OCI-LY1 (cell line): ENCODE measurements around the gene IRF2.
A peak's percentile ranks its signal among the peaks of the same experiment; 100 is the strongest.

Experiments
- H2AFZ ChIP-seq: fragments of 200-600 bp; sonication (generic), shearing (Covaris generic); 2 replicates; pipeline ENCODE4 v1.6.0; 2014; ENCODE audit warnings: antibody characterized with exemption, mild to moderate bottlenecking, low read length
- H3F3A ChIP-seq: fragments of 200-600 bp; sonication (generic), shearing (Covaris generic); 2 replicates; pipeline ENCODE4 v1.6.0; 2014; ENCODE audit warnings: mild to moderate bottlenecking, antibody characterized with exemption, low read length, moderate library complexity; ENCODE audit not compliant: insufficient read depth
- H3K27ac ChIP-seq: fragments of 200-600 bp; sonication (generic); 2 replicates; pipeline ENCODE4 v1.5.1; 2014; ENCODE audit warnings: low read length, mixed run types, mild to moderate bottlenecking, low read depth; ENCODE audit not compliant: poor library complexity, severe bottlenecking
- H3K27me3 ChIP-seq: fragments of 200-600 bp; sonication (generic); 2 replicates; pipeline ENCODE4 v1.6.0; 2014; ENCODE audit warnings: antibody characterized with exemption, mild to moderate bottlenecking, low read length, moderate library complexity; ENCODE audit not compliant: insufficient read depth
- H3K36me3 ChIP-seq: fragments of 200-600 bp; sonication (generic); 2 replicates; pipeline ENCODE4 v1.6.1; 2014; ENCODE audit warnings: mild to moderate bottlenecking, antibody characterized with exemption, low read length, moderate library complexity, mixed read lengths; ENCODE audit not compliant: insufficient read depth
- H3K4me1 ChIP-seq: fragments of 200-600 bp; sonication (generic); 2 replicates; pipeline ENCODE4 v1.5.1; 2014; ENCODE audit warnings: mild to moderate bottlenecking, low read length, moderate library complexity; ENCODE audit not compliant: insufficient read depth, severe bottlenecking
- H3K4me2 ChIP-seq: fragments of 200-600 bp; sonication (generic), shearing (Covaris generic); 2 replicates; pipeline ENCODE4 v1.6.1; 2014; ENCODE audit warnings: low read length
- H3K4me3 ChIP-seq: fragments of 200-600 bp; sonication (generic); 2 replicates; pipeline ENCODE4 v1.5.1; 2014; ENCODE audit warnings: low read length, low read depth, mild to moderate bottlenecking, mixed read lengths; ENCODE audit not compliant: poor library complexity, severe bottlenecking
- H3K79me2 ChIP-seq: fragments of 200-600 bp; shearing (Covaris generic); 2 replicates; pipeline ENCODE4 v1.6.1; 2016; ENCODE audit warnings: mixed run types, low read length, mixed read lengths; ENCODE audit not compliant: insufficient read depth
- H3K9ac ChIP-seq: fragments of 200-600 bp; sonication (generic), shearing (Covaris generic); 2 replicates; pipeline ENCODE4 v1.6.1; 2014; ENCODE audit warnings: mild to moderate bottlenecking, low read length, mixed read lengths
- H3K9me2 ChIP-seq: fragments of 200-600 bp; sonication (generic), shearing (Covaris generic); 2 replicates; pipeline ENCODE4 v1.6.1; 2014; ENCODE audit warnings: low read depth, mild to moderate bottlenecking, low read length, mixed read lengths
- H3K9me3 ChIP-seq: fragments of 200-600 bp; shearing (Covaris generic); 2 replicates; pipeline ENCODE4 v1.6.1; 2014; ENCODE audit warnings: low read length, mixed read lengths
- H4K20me1 ChIP-seq: fragments of 200-600 bp; sonication (generic), shearing (Covaris generic); 2 replicates; pipeline ENCODE4 v1.6.0; 2016; ENCODE audit warnings: mild to moderate bottlenecking, low read length; ENCODE audit not compliant: insufficient read depth
- EZH2 ChIP-seq: fragments of 200-600 bp; sonication (generic), shearing (Covaris generic); IDR thresholded peaks from 2 replicates; pipeline ENCODE4 v1.8.0; 2017; ENCODE audit warnings: borderline replicate concordance, mixed run types, mild to moderate bottlenecking, antibody characterized with exemption, low read length, moderate library complexity, mixed read lengths
- TF ChIP-seq, protein P1 (sequence below): fragments of 200-600 bp; sonication (generic), shearing (Covaris generic); IDR thresholded peaks from 2 replicates; pipeline ENCODE4 v1.5.1; 2017; ENCODE audit warnings: mild to moderate bottlenecking, antibody characterized with exemption, low read length, moderate library complexity, mixed read lengths

IRF2 gene

GRCh38 chr4:184396570-184397515, 77.5 kb downstream of the IRF2 start:
- H3K36me3 ChIP-seq = peaks cover 57% of the 10 kb centered on the region
- H3K4me2 ChIP-seq = peak overlapping the region; percentile 75
- H3K27ac ChIP-seq = peak overlapping the region; percentile 96
- peak overlapping the region; percentile 57 for H3K9ac ChIP-seq
- no peak overlapping the region for H2AFZ ChIP-seq
- H3K9me2 ChIP-seq = no peaks in the 10 kb centered on the region
- peak overlapping the region; percentile 0 for H3K4me3 ChIP-seq
- no peaks in the 10 kb centered on the region for H3K9me3 ChIP-seq
- H3F3A ChIP-seq = no peaks in the 10 kb centered on the region
- H3K27me3 ChIP-seq = no peaks in the 10 kb centered on the region
- no peaks in the 10 kb centered on the region for H3K79me2 ChIP-seq
- no peak for TF ChIP-seq EZH2
- TF ChIP-seq, protein P1, sequence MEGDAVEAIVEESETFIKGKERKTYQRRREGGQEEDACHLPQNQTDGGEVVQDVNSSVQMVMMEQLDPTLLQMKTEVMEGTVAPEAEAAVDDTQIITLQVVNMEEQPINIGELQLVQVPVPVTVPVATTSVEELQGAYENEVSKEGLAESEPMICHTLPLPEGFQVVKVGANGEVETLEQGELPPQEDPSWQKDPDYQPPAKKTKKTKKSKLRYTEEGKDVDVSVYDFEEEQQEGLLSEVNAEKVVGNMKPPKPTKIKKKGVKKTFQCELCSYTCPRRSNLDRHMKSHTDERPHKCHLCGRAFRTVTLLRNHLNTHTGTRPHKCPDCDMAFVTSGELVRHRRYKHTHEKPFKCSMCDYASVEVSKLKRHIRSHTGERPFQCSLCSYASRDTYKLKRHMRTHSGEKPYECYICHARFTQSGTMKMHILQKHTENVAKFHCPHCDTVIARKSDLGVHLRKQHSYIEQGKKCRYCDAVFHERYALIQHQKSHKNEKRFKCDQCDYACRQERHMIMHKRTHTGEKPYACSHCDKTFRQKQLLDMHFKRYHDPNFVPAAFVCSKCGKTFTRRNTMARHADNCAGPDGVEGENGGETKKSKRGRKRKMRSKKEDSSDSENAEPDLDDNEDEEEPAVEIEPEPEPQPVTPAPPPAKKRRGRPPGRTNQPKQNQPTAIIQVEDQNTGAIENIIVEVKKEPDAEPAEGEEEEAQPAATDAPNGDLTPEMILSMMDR = no peak
- H3K4me1 ChIP-seq = peaks cover 48% of the 10 kb centered on the region
- H4K20me1 ChIP-seq = no peaks in the 10 kb centered on the region

DNA sequence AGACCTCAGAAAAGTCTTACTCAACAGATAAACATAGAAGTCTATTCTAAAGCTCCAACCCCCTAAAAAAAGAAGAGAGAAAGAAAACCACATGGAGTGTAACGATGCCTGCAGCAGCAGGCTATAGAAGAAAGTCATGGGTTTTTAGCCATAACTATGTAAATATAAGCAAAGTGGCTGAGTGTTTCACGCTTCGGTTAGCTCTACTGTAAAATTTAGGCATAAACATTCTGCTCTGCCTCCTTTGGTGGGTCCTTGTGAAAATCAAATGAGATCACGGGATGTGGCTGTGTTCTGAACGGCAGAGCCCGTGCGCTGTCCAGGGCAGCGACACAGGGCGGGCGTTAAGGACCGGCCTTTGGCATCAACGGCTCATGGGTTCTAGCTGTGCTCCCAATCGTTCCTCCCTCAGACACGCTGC, 78.4 kb downstream of the IRF2 start:
- H3F3A ChIP-seq = no peaks in the 10 kb centered on the region
- H3K9ac ChIP-seq = peak overlapping the region; percentile 57
- H3K27me3 ChIP-seq = no peaks in the 10 kb centered on the region
- no peaks in the 10 kb centered on the region for H4K20me1 ChIP-seq
- H3K9me3 ChIP-seq = no peaks in the 10 kb centered on the region
- no peak for TF ChIP-seq EZH2
- TF ChIP-seq, protein P1 = no peak
- peaks cover 48% of the 10 kb centered on the region for H3K4me1 ChIP-seq
- peak overlapping the region; percentile 75 for H3K4me2 ChIP-seq
- peaks cover 58% of the 10 kb centered on the region for H3K36me3 ChIP-seq
- H3K4me3 ChIP-seq = peak overlapping the region; percentile 50
- H3K79me2 ChIP-seq = no peaks in the 10 kb centered on the region
- H3K9me2 ChIP-seq = no peaks in the 10 kb centered on the region
- H3K27ac ChIP-seq = peak overlapping the region; percentile 96
- no peak overlapping the region for H2AFZ ChIP-seq

- Histone ChIP-seq H3K9ac (peak overlapping the region; percentile 57), H2AFZ (no peak overlapping the region), H3K27ac (peak overlapping the region; percentile 96), H3K9me3 (no peaks in the 10 kb centered on the region), H3K9me2 (no peaks in the 10 kb centered on the region), H4K20me1 (no peaks in the 10 kb centered on the region), H3K36me3 (peaks cover 58% of the 10 kb centered on the region), H3K4me3 (peak overlapping the region; percentile 50), H3F3A (no peaks in the 10 kb centered on the region), H3K4me2 (peak overlapping the region; percentile 75), H3K4me1 (peaks cover 48% of the 10 kb centered on the region), H3K27me3 (no peaks in the 10 kb centered on the region), H3K79me2 (no peaks in the 10 kb centered on the region)
- TF ChIP-seq EZH2 = no peak
- TF ChIP-seq, protein P1 = no peak
Measured at GRCh38 chr4:184395451-184395917, 78.9 kb downstream of the IRF2 start.
